Stimulated activated CD4-positive, alpha-beta T cell treated with anti-CD3 and anti-CD28 coated beads, Interleukin-4, amount 100 ng/mL, for 24 hours (primary cell): ENCODE results near the gene NAA10.
A peak's percentile ranks its signal among the peaks of the same experiment; 100 is the strongest.

Experiments used
- DNase-seq: peaks from one replicate; pipeline ENCODE4 v3.0.0-alpha.2; 2020

The NAA10 gene

GRCh38 chrX:153966841-153967535 lies 32.2 kb upstream of the NAA10 start:
- DNase-seq = peak; percentile 62

GRCh38 chrX:153966283-153966688 lies 31.4 kb upstream of the NAA10 start:
- DNase-seq = no peak

GRCh38 chrX:153965406-153965805 lies 30.6 kb upstream of the NAA10 start:
- no peak for DNase-seq

GRCh38 chrX:153964105-153964504 lies 29.3 kb upstream of the NAA10 start:
- DNase-seq = no peak

- DNase-seq = no peak
These were observed 28.7 kb upstream of the NAA10 start for GRCh38 chrX:153963546-153963945.

- DNase-seq = no peak
These were observed 26.5 kb upstream of the NAA10 start for GRCh38 chrX:153961292-153961691.

- DNase-seq = no peak
These were observed 25.9 kb upstream of the NAA10 start for GRCh38 chrX:153960786-153961185.

GRCh38 chrX:153960077-153960476 lies 25.2 kb upstream of the NAA10 start:
- no peak for DNase-seq

- DNase-seq = no peak
These were observed 24.8 kb upstream of the NAA10 start for GRCh38 chrX:153959649-153960048.

- no peak for DNase-seq
These were observed 23.8 kb upstream of the NAA10 start for GRCh38 chrX:153958605-153959004.

- no peak for DNase-seq
These were observed 22.4 kb upstream of the NAA10 start for GRCh38 chrX:153957224-153957623.

GRCh38 chrX:153956044-153956907 lies 21.4 kb upstream of the NAA10 start:
- no peak for DNase-seq

GRCh38 chrX:153955228-153955732 lies 20.4 kb upstream of the NAA10 start:
- DNase-seq = no peak

- no peak for DNase-seq
These were observed 19.9 kb upstream of the NAA10 start for GRCh38 chrX:153954558-153955227.

GRCh38 chrX:153953892-153954557 lies 19.2 kb upstream of the NAA10 start:
- DNase-seq = no peak

GRCh38 chrX:153953342-153953830 lies 18.5 kb upstream of the NAA10 start:
- DNase-seq = peak; percentile 78

GRCh38 chrX:153952373-153953026 lies 17.7 kb upstream of the NAA10 start:
- no peak for DNase-seq

GRCh38 chrX:153951683-153952372 lies 17.0 kb upstream of the NAA10 start:
- DNase-seq = no peak

GRCh38 chrX:153950127-153950526 lies 15.3 kb upstream of the NAA10 start:
- no peak for DNase-seq

- no peak for DNase-seq
These were observed 14.3 kb upstream of the NAA10 start for GRCh38 chrX:153948847-153949805.
